Endothelial cell of umbilical vein (primary cell): ENCODE measurements around the gene PLXNB2.

ENCODE experiments used
- CTCF ChIP-seq, 2 donors: IDR thresholded peaks; 1 replicate in 1 of 2; 2 replicates in 1 of 2; pipeline ENCODE4 v1.5.1; 2011; ENCODE audit warnings: low read length in 2 of 2, mild to moderate bottlenecking in 2 of 2, moderate library complexity in 2 of 2, control low read depth in 1 of 2, inconsistent platforms in 1 of 2, low read depth in 1 of 2; ENCODE audit not compliant: insufficient read depth in 1 of 2; ENCODE audit errors: extremely low read depth in 1 of 2
- EZH2 ChIP-seq: IDR thresholded peaks from 2 replicates; pipeline ENCODE4 v1.6.1; 2012; ENCODE audit warnings: borderline replicate concordance, low read depth, mild to moderate bottlenecking, moderate library complexity, low read length, inconsistent platforms; ENCODE audit not compliant: severe bottlenecking
- FOS ChIP-seq: IDR thresholded peaks from 2 replicates; pipeline ENCODE4 v1.6.1; 2011; ENCODE audit warnings: mild to moderate bottlenecking, low read length, moderate library complexity, borderline replicate concordance; ENCODE audit not compliant: insufficient read depth
- JUN ChIP-seq: IDR thresholded peaks from 2 replicates; pipeline ENCODE4 v1.6.1; 2011; ENCODE audit warnings: borderline replicate concordance, low read depth; ENCODE audit not compliant: insufficient read length, insufficient read depth
- MAX ChIP-seq: IDR thresholded peaks from 2 replicates; pipeline ENCODE4 v1.6.1; 2011; ENCODE audit not compliant: insufficient read depth, insufficient read length
- POLR2A ChIP-seq: IDR thresholded peaks from 2 replicates; pipeline ENCODE4 v1.6.1; 2012; ENCODE audit warnings: low read depth, mild to moderate bottlenecking, control low read depth, low read length
- POLR2AphosphoS5 ChIP-seq: IDR thresholded peaks from 2 replicates; pipeline ENCODE4 v1.6.1; 2012; ENCODE audit warnings: low read depth, mild to moderate bottlenecking, control low read depth, low read length, moderate library complexity; ENCODE audit not compliant: insufficient read depth

GRCh38 chr22:50278461-50278860, 29.0 kb downstream of the PLXNB2 start:
- TF ChIP-seq FOS (no peak), MAX (no peak), EZH2 (no peak), CTCF (IDR thresholded peaks at IDR 0.05; ENCODE audit: extremely low read depth in 1 of 2, insufficient read depth in 1 of 2, low read depth in 1 of 2, low read length in 2 of 2) (no peak), JUN (no peak), POLR2AphosphoS5 (no peak), POLR2A (no peak)
